Ramos (cell line): ENCODE results near the gene LPIN1.
"Not testable (repeated sequence)": the region's sequence is repeated elsewhere in the genome, so short reads cannot be mapped to it uniquely, and the experiment has no call there.

ENCODE experiments used
- in situ Hi-C: fragments of 300-500 bp; cut with MboI; formaldehyde crosslinking; loops from one replicate; pipeline ENCODE4 v1.14.3; 2022; ENCODE audit warnings: low sequenced_read_pairs; ENCODE audit not compliant: unreplicated experiment

LPIN1 gene

DNA sequence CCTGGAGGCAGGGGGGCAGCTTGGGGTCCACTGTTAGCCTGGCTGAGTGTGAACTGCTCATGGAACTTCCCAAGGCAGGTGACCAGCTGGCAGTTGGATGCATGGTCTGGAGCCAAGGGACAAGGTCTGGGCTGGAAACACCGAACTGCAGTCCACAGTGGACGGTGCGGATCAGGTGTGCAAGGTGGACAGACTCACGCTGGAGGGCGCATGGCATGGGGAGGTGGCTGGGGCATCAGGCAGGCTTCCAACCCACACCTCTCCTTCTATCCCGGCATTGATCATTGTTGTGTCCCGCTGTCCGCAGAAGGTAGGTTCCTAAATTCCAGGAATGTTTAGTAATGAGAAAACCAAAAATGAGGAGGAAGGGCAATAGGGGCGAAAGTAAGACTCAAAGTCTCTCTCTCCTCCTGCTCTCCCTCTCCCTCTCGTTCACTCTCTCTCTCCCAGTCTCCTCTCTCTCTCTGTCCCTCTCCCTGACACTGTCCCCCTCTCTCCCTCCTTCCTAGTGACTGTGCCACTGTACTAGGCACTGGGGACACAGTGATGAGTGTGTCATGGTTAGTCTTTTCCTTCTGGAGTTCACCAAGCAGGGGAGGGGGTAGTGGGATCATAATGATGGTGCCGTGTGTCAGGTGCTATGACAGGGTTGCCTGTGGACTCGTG lies 30.3 kb upstream of the LPIN1 start:
- in situ Hi-C loops: no loop called here

DNA sequence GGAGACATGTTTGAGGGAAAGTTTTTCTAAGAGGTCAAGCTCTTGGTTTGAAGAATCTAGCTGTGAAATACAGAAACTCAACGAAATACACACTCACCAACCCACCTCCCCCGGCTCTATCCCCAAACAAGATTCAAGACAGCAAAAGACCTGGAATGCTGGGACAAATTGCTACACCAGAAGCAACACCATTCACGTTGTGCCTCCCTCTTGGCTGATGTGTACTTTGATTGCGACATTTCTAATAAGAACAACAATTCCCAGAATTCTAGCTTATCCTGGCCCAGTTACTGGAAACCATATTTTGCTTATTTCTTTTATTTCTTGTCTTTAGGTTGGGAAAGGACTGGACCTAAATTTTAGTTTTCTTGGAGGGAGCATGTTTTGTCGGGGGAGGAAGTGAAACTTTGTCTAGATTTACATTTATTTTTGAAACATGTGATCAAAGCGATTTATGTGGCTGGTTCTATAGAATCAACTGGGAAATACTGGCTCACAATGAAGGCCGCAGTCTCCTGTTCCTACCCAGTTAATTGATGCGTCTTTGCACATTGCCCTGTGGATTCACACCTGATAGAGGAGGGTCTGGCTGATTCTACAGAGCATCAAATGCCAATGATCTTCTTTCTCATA lies 29.6 kb upstream of the LPIN1 start:
- in situ Hi-C loops: no loop called here

DNA sequence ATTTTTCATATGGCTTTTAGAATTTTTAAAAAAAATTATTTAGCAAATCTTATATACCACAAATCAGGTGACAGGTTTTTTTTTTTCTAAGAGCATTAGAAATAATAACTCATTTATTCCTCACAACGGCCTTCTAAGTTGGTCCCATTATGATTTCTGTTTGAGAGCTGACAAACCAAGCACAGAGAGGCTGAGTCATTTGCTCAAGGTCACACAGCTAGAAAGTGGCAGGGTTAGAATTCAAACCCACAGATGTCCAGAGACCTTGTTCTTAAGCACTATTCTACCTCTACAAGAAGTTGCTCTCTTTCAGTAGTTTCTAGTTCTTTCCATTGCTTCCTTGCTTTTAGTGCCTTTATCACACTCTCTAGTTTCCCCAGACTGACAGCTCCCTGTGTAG lies 28.8 kb upstream of the LPIN1 start:
- in situ Hi-C loops: no loop called here

DNA sequence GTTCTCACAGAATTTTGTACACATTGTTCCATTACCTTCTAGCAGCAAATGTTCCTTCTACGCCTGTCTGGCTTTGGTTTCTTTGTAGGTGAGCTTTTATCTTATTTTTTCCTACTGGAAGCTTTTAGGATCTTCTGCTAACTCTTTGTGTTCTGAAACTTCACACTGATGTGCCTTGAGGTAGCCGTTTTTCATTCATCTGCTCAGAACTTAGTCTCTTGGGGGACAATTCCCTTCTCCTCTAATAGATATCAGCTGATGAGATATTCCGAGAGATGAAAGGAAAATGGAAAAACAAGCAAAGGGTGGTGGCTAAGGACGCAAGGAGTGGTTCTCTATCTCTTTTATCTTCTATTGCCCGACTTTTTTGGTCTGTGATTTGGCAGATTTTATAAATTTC lies 27.8 kb upstream of the LPIN1 start:
- in situ Hi-C loops: no loop called here

DNA sequence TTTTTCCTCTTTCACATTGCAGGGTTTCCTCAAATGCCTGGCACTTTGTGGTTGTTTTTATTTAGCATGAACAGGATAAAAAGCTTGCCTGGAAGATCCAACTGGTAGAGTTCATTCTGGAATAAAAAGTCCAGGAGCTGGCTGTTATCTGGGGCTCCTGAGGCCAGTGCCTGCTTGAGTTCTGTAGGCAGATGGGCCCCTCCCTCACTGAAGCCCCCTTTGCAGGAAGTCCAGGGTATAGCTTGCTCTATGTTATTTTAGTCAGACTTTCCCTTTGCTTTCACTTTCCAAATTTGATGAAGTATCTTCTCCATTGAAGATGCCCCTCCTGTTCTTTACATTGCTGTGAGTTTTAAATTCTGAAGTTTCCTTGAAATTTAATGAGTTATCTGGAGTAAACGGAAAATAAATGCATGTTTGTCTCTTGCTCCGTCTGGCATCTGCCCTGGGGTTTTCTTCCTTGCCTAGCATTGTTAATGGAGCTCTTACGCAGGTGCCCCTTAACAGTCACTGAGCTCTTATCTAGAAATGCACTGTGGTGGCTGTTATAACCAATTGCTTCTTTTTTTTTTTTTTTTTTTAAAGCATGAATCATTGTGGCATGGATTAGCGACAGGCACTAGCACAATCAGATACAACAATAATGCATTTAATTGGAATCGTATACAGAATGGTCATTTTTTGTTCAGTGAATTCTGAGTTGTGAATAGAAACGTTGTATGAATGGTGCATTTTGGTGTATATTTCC lies 27.0 kb upstream of the LPIN1 start:
- in situ Hi-C loops: no loop called here

DNA sequence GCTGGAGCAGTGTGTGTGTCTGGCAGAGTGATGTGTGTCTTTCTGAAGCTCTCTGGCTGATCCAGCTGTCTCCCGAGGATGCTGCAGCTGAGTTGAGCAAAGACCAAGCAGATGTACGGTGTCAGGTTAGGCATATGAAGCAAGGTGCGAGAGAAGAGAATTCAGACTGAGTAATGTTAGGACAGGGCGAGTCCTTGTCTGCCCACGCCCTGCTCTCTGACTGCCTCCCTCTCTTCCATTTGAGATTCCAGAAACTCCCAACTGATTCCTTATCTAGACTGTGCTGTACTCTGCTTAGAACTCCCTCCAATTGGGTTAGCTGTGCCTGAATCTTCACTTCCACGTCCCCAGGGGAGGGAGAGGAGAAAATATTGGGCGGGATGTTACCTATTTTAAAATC lies 25.7 kb upstream of the LPIN1 start:
- in situ Hi-C loops: no loop called here

DNA sequence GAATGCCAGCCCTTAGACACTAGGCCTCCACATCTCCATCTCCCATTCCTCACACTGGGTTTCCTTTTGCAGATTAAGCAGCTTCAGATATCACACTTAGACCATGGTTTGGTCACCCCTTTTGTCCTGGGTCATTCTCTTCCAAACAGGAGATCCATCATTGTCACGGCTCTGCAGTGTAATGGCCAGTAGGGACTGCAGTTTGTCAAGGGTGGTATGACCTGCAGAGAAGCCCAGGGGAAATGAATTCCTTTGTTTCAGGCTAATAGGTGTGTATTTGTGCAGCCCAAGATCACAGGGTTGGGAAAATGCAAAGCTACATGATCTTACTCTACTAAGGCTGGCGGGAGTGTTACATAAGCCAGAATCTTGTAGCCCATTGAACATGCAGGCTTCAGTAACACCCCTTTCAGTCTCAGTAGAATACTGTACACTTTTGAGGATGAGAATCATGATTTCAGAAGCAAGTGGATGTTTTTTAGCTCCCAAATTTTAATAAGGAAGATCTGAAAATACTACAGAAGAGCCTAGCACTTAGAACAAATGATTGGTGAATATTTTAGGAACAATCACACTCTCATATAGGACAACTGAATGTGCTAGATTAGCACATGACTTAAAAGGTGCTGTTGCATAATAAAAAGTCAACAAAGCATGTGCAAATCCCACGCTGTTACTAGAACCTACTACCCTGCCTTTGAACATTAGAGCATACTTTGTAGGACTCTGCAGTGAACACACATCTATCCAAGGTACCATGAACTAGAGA lies 24.0 kb upstream of the LPIN1 start:
- in situ Hi-C loops: no loop called here

DNA sequence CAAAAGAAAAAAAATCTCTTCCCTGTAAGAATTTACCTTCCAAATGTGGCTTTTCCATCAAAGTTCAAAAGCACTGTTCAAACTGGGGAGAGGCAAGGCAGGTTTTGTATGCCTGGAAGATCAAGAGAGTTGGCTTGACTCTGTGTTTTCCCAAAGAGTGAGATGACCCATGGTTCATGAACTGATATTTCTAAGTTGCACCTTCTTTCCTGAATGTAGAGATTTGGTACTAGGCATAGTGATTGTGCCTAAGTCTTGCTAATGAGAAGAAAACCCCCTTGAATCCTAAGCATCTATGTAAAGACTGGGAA lies 23.4 kb upstream of the LPIN1 start:
- in situ Hi-C loops: no loop called here

DNA sequence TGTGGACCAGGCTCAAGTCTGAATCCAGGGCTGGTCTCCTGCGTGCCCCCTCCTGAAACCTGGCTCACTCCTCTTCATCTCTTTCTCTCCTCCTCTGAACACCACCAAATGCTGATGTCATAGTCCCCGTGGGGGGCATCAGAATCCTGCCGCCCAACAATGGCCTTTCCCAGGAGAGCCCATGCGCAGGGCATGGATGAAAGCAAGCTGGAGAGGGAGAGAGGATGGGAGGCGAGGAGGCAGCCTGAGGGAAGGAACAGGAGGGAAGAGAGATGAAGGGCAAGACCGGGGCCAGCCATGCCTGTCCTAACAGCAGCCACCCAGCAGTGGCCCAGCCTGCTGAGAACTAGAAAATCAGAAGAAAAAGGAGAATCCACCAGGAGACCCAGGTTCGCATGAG lies 22.3 kb upstream of the LPIN1 start:
- in situ Hi-C loops: no loop called here

DNA sequence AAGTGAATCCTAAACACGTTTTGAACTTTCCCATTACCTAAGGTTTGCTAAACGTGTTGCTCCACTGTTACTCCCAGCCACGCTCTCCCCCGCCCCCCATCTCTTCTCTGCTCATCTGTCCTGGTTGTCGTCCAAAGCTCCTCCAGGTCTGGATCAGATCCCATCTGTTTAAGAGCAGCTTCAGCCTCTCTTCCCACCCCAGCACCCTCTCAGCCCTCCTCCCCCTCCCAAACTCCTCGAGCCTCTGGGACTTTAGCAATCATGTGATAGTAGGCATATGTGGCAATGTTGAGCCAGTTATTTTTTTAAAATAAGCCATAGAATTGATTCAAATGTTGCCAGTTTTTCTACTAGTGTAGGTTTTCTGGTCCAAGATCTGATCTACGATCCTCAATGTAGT lies 20.0 kb upstream of the LPIN1 start:
- in situ Hi-C loops: no loop called here

DNA sequence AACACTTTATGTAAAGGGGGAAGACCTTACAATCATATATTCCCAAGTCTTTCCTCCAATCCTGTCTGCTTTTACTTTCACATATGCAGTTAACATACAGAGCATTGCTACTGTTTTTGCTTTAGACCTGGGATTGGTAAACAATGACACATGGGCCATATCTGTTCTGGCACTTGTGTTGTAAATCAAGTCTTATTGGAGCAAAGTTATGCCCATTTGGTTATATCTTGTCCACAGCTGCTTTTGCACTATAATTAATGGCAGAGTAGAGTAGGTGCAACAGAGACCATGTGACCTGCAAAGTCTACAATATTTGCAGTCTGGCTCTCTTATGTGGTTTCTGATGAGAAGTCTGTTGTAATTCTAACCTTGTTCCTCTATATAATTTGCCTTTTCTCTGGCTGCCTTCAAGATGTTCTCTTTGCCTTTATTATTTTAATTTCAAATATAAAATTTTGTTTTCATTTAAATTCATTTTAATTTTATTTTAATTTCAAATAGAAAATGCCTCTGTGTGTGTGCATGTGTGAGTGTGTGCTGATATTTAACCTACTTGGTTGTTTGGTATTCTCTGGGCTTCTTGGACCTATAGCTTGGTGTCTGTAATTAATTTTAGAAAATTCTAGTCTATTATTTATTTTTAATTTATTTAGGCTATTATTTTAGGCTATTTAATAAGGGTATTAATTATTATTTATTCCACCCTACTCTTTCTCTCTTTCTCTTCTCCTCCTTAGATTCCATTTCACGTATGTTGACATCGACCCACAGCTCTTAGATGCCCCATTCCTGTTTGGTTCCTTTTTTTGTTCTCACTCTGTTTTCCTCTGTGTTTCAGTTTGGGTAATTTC lies 16.8 kb upstream of the LPIN1 start:
- in situ Hi-C loops: no loop called here

DNA sequence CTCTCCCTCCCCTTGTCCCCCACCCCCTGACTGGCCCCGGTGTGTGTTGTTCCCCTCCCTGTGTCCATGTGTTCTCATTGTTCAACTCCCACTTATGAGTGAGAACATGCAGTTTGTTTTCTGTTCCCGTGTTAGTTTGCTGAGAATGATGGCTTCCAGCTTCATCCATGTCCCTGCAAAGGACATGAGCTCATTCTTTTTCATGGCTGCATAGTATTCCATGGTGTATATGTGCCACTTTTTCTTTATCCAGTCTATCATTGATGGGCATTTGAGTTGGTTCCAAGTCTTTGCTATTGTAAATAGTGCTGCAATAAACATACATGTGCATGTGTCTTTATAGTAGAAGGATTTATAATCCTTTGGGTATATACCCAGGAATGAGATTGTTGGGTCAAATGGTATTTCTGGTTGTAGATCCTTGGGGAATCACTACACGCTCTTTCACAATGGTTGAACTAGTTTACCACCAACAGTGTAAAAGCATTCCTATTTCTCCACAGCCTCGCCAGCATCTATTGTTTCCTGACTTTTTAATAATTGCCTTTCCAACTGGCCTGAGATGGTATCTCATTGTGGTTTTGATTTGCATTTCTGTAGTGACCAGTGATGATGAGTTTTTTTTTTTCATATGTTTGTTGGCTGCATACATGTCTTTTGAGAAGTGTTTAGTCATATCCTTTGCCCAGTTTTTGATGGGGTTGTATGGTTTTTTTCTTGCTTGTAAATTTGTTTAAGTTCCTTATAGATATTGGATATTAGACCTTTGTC lies 15.0 kb upstream of the LPIN1 start:
- in situ Hi-C loops: not testable (repeated sequence)

DNA sequence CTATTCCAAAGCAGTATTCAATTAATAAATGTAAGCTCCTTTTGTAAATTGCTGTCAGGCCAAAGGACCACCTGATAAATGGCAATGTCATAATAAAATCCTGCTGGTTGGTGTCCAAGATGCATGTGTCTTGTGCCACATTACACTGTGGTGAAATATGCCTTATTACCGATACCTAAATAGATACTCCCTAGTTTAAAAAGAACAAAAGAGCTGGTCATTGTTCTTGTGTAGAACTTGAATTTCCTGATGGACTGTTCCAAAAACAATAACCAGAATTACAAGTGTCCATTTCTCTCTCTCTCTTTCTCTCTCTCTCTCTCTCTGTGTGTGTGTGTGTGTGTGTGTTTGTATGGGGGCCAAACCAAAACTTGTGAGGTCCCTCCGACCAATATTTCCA lies 13.8 kb upstream of the LPIN1 start:
- in situ Hi-C loops: no loop called here

DNA sequence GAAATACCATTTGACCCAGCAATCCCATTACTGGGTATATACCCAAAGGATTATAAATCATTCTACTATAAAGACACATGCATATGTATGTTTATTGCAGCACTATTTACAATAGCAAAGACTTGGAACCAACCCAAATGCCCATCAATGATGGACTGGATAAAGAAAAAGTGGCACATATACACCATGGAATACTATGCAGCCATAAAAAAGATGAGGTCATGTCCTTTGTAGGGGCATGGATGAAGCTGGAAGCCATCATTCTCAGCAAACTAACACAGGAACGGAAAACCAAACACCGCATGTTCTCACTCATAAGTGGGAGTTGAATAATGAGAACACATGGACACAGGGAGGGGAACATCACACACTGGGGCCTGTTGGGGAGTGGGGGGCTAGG lies 8.6 kb upstream of the LPIN1 start:
- in situ Hi-C loops: not testable (repeated sequence)

DNA sequence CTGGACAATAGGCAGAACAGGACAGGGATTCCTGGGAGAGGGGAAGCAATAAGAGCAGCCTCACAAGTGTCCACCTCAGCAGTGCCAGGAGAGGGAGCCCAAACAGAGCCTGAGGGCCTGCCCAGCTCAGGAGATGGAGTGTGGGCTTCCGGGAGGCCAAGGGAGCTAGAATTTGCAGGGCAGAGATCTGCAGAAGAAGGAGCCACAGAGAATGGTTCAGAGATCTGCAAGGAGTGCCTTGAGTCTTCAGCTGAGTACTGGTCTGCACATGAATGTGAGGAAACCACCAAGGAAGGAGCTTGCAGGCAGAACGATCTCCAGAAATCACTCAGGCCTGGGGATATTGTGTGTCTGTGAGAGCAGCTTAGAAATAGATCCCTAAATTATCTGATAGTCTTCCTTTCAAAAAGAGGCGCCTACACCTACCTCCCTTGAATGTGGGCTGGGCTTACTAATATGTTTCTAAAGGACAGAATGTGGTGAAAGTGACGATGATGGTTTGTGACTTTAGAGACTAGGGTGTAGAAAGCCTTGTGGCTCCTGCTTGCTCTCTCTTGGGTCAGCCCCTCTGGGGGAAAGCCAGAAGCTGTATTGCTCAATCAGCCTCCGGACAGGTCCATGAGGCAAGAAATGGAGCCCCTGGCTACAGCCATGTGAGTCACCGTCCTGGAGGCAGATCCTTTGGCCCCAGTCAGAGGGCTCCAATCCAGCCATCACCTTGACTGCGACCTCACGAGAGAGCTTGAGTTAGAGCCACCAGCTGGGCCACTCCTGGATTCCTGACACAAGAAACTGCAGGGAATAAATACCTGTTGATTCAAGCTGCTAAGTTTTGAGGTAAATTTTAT lies 7.6 kb upstream of the LPIN1 start:
- in situ Hi-C loops: no loop called here

DNA sequence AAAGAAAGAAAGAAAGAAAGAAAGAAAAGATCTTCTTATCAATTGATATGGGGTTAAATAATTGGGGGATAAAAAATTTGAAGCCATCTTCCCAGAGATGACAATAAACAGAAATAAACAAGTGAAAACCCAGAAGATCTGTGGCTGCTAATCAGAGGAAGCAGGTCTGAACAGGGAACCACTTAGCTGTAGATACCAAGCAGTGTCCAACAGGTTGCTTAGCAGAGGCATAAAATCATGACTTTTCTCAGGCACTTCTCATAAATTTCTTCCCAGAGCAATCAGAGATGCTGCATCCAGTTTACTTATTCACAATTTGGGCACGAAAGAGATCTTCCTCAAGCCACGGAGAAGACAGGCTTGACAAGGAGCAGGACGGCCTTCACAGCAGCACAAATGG lies 5.7 kb upstream of the LPIN1 start:
- in situ Hi-C loops: no loop called here

DNA sequence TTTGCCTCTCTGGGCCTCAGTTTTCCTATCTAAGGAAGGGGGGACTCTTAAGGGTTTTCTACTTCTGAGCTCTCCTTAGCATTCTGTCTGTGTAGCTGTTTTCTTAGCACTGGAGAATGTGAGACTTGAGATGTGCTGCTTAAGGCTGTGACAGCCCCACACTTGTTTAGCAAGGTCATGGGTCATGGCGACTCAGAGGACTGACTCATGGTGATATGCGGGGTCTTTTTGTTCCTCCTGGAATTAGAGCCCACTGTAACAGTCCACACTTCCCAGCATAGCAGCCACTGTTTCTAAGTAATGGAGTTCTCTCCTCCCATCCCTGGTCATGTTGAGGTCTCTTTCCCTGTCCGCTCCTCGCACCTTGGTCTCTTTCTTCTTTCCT lies 4.1 kb upstream of the LPIN1 start:
- in situ Hi-C loops: no loop called here

DNA sequence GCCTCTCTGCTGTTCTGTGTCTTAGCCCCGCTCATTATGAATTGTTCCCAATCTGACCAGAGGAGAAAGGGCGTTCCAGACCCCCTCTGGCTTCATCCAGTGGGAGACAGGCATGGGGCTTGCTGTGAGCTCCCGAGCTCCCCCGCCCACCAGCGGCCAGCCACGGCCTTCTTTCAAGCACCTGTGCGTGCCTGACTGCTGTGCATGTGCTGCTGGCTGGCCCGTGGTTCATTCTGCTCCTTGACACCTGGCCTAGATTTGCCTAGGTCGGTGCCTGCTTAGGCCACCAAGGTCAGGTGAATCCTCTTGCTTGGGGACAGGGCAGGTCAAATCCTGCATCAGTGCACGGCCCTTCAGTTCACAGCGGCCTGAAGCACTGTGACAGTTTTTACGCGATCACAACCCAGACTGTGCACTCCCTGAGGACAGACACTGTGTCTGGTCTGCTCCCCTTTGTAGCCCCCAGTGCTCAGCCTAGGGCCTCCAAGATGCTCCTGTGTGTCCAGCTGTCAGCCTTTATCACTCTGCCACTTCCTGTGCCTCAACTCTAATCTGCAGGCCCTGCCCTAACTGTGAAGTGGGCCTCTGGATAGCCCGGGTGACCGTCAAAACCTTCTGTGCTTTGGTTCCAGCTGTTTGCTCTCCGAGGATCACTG lies 3.6 kb upstream of the LPIN1 start:
- in situ Hi-C loops: no loop called here
